Coronary artery (tissue), 2 donors: ENCODE measurements around the gene LILRB5.
"Not testable (repeated sequence)": the region's sequence is repeated elsewhere in the genome, so short reads cannot be mapped to it uniquely, and the experiment has no call there.

Experiments
- DNase-seq: peaks from one replicate; pipeline ENCODE4 v3.0.0-alpha.2; 2017; ENCODE audit warnings: low spot score
- H3K27ac ChIP-seq, 2 donors: fragments of 200-600 bp; sonication (generic); one replicate each; pipeline ENCODE4 v1.5.1; 2016 to 2019
- H3K4me3 ChIP-seq: fragments of 200-600 bp; sonication (generic); 2 replicates; pipeline ENCODE4 v1.5.1; 2016; ENCODE audit warnings: mild to moderate bottlenecking, moderate library complexity
- TF ChIP-seq, protein P1 (sequence below): fragments of 200-600 bp; sonication (generic); IDR thresholded peaks from one replicate; pipeline ENCODE4 v1.5.1; 2019; ENCODE audit warnings: antibody characterized with exemption

LILRB5 gene

DNA sequence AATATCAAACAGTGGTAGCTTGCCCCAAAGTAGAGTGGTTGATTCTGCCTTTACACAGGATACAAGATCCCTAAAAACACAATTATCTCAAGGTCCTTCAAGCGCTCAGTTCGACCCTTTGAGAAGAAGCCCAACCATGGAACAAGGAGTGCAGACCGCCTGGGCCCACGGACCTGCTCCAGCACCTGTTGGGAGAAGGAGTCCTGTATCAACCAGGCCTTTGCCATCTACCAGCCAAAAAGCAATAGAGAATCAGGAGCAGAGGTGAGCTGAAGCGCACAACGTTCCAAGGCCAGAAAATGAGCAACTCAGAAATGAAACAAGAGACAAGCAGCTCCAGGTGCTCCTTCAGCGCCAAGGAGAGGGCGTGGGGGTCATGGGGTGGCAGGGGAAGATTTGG, 27.9 kb downstream of the LILRB5 start:
- Histone ChIP-seq H3K4me3 (no peak overlapping the region), H3K27ac (no peak overlapping the region)
- peak; percentile 31 for DNase-seq
- TF ChIP-seq, protein P1, sequence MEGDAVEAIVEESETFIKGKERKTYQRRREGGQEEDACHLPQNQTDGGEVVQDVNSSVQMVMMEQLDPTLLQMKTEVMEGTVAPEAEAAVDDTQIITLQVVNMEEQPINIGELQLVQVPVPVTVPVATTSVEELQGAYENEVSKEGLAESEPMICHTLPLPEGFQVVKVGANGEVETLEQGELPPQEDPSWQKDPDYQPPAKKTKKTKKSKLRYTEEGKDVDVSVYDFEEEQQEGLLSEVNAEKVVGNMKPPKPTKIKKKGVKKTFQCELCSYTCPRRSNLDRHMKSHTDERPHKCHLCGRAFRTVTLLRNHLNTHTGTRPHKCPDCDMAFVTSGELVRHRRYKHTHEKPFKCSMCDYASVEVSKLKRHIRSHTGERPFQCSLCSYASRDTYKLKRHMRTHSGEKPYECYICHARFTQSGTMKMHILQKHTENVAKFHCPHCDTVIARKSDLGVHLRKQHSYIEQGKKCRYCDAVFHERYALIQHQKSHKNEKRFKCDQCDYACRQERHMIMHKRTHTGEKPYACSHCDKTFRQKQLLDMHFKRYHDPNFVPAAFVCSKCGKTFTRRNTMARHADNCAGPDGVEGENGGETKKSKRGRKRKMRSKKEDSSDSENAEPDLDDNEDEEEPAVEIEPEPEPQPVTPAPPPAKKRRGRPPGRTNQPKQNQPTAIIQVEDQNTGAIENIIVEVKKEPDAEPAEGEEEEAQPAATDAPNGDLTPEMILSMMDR: no peak

DNA sequence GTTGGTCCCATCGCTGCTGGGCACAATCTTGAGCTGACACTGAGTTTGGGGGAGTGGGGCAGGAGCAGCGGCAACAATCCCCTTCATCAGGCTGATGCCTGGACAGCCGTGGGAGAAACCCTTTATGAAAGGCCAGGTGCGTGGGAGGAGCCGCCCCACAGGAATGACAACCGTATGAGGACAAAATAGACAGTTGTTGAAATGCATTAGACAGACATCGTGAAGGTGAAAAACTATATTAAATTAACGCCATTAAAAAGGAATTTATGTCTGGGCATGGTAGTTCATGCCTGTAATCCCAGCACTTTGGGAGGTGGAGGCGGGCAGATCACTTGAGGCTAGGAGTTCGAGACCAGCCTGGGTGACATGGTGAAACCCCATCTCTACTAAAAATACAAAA, 32.5 kb downstream of the LILRB5 start:
- H3K27ac ChIP-seq, H3K4me3 ChIP-seq: not testable (repeated sequence)
- DNase-seq: peak; percentile 16

DNA sequence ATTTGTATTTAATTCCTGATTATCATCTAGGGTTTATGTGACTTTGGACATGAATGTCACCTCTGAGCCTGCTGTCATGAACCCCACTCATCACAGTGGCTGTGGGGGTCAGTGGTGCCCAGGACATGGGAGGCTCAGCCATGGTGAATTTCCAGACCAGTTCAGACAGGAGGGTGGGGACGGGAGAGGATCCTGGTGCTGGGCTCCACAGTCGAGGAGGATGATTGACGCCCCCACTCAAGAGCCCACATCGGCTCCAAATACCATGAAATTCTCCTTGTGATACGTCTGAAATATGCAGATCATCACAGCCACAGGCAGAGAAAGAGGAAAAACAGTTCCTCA, 33.2 kb downstream of the LILRB5 start:
- not testable (repeated sequence) for H3K4me3 ChIP-seq, H3K27ac ChIP-seq
- DNase-seq: peak; percentile 46

DNA sequence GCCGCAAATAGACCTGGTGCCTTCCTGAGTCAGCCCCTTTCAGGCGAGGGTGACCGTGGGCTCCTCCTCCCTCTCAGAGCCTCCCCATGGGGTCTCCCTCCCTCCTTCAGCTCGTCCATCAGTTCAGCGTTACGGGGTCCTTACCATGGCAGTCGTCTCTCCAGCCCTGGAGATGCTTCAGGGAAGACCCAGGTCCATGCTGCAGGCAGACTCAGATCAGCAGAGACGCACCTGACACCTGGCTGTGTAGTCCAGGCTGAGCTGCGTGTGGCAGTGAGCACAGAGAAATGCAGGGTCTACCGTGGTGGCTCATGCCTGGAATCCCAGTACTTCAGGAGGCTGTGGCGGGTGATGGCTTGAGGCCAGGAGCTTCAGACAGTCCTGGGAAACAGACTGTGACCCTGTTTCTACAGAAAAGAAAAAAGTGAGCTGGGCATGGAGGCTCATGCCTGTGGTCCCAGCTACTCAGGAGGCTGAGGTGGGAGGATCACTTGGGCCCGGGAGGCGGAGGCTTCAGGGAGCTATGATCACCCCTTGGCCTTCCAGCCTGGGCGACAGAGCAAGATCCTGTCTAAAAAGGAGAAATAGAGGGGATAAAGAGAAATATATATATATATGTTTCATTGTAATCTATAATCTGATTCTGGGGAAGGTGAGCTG, 33.7 kb downstream of the LILRB5 start:
- not testable (repeated sequence) for H3K4me3 ChIP-seq
- peak; percentile 75 for DNase-seq
- peak overlapping the region in 1 of 2 donors; percentile 68 for H3K27ac ChIP-seq

DNA sequence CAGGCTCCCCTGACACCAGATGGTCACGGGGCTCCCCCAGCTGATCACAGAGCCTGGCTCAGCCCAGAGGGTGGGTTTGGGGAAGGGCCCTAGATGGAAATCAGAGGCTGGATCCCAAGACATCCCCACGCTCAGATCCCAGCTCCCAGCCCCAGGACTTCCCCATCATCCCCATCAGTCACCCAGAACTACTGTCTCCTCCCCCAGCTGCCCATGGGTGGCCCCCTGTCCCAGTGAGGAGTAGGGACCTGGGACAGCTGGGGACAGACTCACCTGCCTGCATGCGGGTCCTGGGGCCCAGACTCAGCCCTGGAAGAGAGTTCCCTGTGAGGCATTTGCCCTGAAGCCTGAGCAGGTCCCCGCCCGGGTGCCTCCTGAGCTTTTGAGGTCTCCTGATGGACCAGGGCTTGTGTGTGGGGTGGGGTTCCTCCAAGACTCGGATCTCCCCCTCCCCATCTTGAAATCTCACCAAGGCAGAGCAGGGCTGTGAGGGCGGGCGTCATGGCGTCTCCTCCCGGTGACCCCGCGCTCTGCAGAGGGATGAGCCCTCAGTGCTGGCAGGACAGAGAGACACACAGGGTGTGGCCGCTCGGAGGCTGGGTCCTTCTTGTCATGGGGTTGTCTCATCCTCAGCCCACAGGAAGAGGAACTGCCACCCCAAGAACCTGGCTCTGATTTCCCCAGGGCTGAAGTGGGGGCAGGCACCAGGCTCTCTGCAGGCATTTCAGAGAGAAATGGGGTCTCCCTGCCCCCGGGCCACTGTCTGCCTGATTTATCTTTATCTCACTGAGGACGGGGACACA, 34.4 kb downstream of the LILRB5 start, which contains the start of gene LILRB3:
TSS of gene LILRB3 (minus strand) at position 534 of the 803 bp plus-strand sequence. CDS start at position 503, 31 bp downstream.
- peak within 1 kb of the TSS in 1 of 2 donors; percentile 68 for H3K27ac ChIP-seq
- peak; percentile 78 for DNase-seq
- H3K4me3 ChIP-seq: peak within 1 kb of the TSS; percentile 60

DNA sequence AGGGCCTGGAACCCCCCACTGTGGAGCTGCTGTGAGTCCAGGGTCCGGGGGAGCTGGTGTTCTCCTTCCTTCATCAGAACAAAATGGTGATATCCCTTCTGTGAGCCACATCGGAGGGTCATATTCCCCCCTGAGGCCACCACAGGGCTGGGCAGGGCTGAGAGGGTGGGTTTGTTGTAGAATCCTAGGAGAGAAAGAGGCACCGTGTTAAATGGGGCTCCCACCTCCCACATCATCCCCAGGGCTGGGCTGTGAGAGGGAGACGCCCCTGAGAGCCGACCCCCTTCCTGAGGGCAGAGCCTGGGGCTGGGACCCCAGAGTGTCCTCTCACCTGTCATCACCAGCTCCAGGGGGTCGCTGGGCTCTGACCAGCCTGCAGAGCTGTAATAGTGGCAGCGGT, 35.1 kb downstream of the LILRB5 start:
- not testable (repeated sequence) for H3K27ac ChIP-seq, H3K4me3 ChIP-seq
- peak; percentile 60 for DNase-seq

DNA sequence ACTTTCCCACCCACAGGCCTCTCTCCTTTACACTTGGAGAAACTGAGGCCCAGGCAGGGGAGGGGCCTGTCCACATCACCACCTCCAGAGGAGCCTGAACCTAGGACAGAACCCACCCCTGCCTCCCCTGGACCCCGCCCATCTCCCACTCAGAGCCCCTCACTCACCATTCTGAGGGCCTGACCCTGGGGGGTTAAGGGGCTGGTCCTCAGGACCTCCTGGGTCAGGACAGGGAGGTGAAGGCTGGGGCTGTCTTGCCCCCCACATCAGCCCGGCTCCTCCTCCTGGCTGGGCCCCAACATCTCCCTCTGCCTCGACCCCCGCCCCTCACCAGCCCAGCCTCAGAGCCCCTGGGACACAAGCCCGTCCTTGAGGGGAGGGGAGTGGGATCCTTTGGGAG, 37.4 kb downstream of the LILRB5 start:
- peak; percentile 54 for DNase-seq

DNA sequence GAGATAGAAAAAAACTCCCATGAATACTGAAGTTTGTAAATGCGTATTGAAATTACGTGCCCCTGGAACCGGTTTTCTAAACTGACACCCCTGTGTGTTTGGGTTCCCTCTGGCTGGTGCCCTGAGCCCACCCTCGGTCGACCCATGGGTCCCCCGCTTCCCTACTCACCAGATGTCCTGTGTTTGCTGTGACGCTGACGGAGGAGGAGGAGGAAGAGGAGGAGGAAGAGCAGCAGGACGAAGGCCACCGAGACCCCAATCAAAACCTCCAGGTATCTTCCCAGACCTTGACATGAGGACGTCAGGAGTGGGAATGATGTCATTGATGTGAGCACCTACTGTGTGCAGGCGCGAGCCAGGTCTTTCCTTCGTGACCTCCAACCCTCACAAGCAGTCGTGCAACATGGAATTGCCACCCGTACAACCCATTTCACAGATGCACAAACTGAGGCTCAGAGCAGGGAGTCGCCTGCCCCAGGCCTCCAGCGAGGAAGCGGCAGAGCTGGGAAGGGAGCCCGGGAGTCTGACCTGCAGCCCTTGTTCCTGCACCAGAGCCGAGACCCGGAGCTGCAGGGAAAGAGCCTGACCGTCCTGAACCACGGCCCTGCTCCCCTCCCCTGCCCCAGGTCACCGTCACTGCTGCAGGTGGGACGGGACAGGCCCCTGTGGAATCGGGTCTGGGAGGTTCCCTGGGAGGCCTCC, 38.0 kb downstream of the LILRB5 start:
- Histone ChIP-seq H3K4me3 (no peak overlapping the region), H3K27ac (no peak overlapping the region)
- TF ChIP-seq, protein P1: no peak
- peak; percentile 72 for DNase-seq

More for the DNA sequence above, 37.4 kb downstream of the LILRB5 start:
- H3K4me3 ChIP-seq, H3K27ac ChIP-seq: not testable (repeated sequence)

DNA sequence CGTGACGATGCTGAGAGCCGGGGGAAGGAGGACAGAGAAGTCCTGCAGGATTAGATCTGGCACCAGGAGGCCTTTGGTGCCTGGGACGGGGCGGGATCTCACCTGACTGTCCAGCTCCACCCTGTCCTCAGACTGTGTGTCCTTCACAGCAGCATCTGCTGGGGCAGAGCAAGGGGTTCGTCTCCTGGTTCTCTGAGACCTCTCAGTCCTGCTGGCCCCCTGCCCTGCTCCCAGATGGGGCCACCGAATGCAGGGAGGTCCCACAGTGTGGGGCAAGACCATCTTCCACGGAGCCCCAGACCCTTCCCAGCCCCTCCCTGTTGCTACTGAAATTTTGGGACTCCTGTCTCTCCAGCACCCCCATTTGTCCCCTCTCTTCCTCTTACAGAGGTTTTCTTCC, 38.8 kb downstream of the LILRB5 start:
- Histone ChIP-seq H3K4me3 (no peak overlapping the region), H3K27ac (no peak overlapping the region)
- no peak for DNase-seq
- TF ChIP-seq, protein P1: no peak

DNA sequence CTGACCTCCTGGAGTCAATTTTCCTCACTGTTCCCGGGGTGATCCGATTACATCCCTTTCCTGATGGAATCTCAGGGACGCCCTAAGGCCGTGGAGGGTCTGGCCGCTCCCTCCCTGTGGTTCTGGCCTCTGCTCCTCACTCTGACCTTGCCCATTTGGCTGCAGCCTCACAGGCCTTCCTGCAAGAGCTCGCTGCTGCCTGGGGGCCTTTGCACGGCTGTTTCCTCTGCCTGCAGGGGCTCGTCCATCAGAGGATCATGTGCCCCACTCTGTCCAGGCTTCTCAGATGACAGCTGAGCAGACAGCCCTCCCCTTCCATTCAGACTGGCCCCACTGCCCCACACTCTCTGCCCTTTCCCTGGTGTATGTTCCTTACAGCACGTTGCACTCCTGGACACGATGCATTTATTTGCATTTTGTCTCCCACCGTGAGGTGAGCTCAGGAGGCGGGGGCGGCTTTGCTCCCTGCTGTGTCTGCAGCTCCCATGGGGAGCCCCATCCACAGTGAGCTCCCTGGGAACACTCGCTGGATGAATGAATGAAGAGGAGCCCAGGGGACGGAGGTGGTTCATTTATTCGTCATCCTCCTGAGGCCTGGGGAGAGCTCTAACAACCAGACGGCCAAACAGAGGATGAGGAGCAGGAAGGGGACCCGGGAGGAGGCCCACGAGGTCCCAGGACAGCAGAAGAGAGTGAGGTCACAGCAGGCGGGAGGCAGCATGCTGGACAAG, 39.4 kb downstream of the LILRB5 start:
- not testable (repeated sequence) for DNase-seq, H3K27ac ChIP-seq, H3K4me3 ChIP-seq
